Breast epithelium (tissue), 3 donors: ENCODE results near the gene TMEM238.

ENCODE experiments used
- CTCF ChIP-seq, 3 donors: fragments of 450-650 bp; IDR thresholded peaks; one replicate each; pipeline ENCODE4 v1.5.1; 2016 to 2017; ENCODE audit warnings: antibody characterized with exemption in 3 of 3, mild to moderate bottlenecking in 3 of 3, moderate library complexity in 3 of 3
- POLR2A ChIP-seq: fragments of 450-650 bp; IDR thresholded peaks from one replicate; pipeline ENCODE4 v1.6.1; 2016; ENCODE audit warnings: antibody characterized with exemption, mild to moderate bottlenecking, moderate library complexity

- TF ChIP-seq POLR2A = no peak
- TF ChIP-seq CTCF (IDR thresholded peaks at IDR 0.05) = no peak
These were observed 3.8 kb upstream of the TMEM238 start for GRCh38 chr19:55387736-55388497.
